Neural crest cell (in vitro differentiated cells): Measurements from ENCODE around the gene IER3. TPM values are rescaled to one million over a fixed set of nuclear protein-coding genes. Genes with fewer than 3 reads are reported as not detected.

Experiments
- DNase-seq: peaks from one replicate; pipeline ENCODE4 v3.0.0; 2021; ENCODE audit warnings: low read depth, mixed read lengths, low spot score
- H3K27ac Mint-ChIP-seq: one replicate; pipeline ENCODE4 v1.8.0; 2021; ENCODE audit warnings: mild to moderate bottlenecking, mixed read lengths; ENCODE audit not compliant: unreplicated experiment
- H3K27me3 Mint-ChIP-seq: 2 replicates; pipeline ENCODE4 v1.8.0; 2021; ENCODE audit warnings: low read depth, mild to moderate bottlenecking, mixed read lengths
- H3K36me3 Mint-ChIP-seq: 2 replicates; pipeline ENCODE4 v1.8.0; 2021; ENCODE audit warnings: low read depth, mild to moderate bottlenecking, mixed read lengths
- H3K4me1 Mint-ChIP-seq: 2 replicates; pipeline ENCODE4 v1.8.0; 2021; ENCODE audit warnings: mixed read lengths
- H3K4me3 Mint-ChIP-seq: one replicate; pipeline ENCODE4 v1.8.0; 2021; ENCODE audit warnings: mild to moderate bottlenecking, mixed read lengths
- H3K9me3 Mint-ChIP-seq: 2 replicates; pipeline ENCODE4 v1.8.0; 2021; ENCODE audit warnings: mixed read lengths
- total RNA-seq: library from RNA; stranded (reverse); gene quantifications from 2 replicates; pipeline ENCODE4 v1.2.1, GENCODE V29; 2021
- TF ChIP-seq, protein P1 (sequence below): fragments of 200-600 bp; sonication (generic); conservative IDR thresholded peaks from 2 replicates; pipeline ENCODE4 v1.5.0; 2021; ENCODE audit warnings: antibody characterized with exemption, mild to moderate bottlenecking

Gene IER3
- total RNA-seq, 1 donor from 2014 or later = 6.3 TPM

GRCh38 chr6:30774701-30775100 is 30.4 kb upstream of the IER3 start:
- Mint-ChIP-seq H3K27ac (no peak overlapping the region), H3K36me3 (no peaks in the 10 kb centered on the region), H3K4me3 (no peak overlapping the region), H3K9me3 (no peaks in the 10 kb centered on the region), H3K27me3 (no peaks in the 10 kb centered on the region), H3K4me1 (peaks cover 22% of the 10 kb centered on the region)
- TF ChIP-seq, protein P1, sequence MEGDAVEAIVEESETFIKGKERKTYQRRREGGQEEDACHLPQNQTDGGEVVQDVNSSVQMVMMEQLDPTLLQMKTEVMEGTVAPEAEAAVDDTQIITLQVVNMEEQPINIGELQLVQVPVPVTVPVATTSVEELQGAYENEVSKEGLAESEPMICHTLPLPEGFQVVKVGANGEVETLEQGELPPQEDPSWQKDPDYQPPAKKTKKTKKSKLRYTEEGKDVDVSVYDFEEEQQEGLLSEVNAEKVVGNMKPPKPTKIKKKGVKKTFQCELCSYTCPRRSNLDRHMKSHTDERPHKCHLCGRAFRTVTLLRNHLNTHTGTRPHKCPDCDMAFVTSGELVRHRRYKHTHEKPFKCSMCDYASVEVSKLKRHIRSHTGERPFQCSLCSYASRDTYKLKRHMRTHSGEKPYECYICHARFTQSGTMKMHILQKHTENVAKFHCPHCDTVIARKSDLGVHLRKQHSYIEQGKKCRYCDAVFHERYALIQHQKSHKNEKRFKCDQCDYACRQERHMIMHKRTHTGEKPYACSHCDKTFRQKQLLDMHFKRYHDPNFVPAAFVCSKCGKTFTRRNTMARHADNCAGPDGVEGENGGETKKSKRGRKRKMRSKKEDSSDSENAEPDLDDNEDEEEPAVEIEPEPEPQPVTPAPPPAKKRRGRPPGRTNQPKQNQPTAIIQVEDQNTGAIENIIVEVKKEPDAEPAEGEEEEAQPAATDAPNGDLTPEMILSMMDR = no peak
- DNase-seq = no peak

- no peaks in the 10 kb centered on the region for H3K27me3 Mint-ChIP-seq
These were observed 26.2 kb upstream of the IER3 start for GRCh38 chr6:30770592-30770991.

GRCh38 chr6:30769853-30770524 is 25.6 kb upstream of the IER3 start:
- no peak for DNase-seq
- TF ChIP-seq, protein P1 = no peak
- Mint-ChIP-seq H3K36me3 (no peaks in the 10 kb centered on the region), H3K27me3 (no peaks in the 10 kb centered on the region), H3K4me3 (no peak overlapping the region), H3K4me1 (peaks cover 45% of the 10 kb centered on the region), H3K9me3 (no peaks in the 10 kb centered on the region), H3K27ac (peak overlapping the region; percentile 85)

More at GRCh38 chr6:30770592-30770991, 26.2 kb upstream of the IER3 start:
- Mint-ChIP-seq H3K9me3 (no peaks in the 10 kb centered on the region), H3K4me1 (peaks cover 39% of the 10 kb centered on the region), H3K27ac (no peak overlapping the region), H3K4me3 (no peak overlapping the region), H3K36me3 (no peaks in the 10 kb centered on the region)
- no peak for DNase-seq
- TF ChIP-seq, protein P1 = no peak

DNA sequence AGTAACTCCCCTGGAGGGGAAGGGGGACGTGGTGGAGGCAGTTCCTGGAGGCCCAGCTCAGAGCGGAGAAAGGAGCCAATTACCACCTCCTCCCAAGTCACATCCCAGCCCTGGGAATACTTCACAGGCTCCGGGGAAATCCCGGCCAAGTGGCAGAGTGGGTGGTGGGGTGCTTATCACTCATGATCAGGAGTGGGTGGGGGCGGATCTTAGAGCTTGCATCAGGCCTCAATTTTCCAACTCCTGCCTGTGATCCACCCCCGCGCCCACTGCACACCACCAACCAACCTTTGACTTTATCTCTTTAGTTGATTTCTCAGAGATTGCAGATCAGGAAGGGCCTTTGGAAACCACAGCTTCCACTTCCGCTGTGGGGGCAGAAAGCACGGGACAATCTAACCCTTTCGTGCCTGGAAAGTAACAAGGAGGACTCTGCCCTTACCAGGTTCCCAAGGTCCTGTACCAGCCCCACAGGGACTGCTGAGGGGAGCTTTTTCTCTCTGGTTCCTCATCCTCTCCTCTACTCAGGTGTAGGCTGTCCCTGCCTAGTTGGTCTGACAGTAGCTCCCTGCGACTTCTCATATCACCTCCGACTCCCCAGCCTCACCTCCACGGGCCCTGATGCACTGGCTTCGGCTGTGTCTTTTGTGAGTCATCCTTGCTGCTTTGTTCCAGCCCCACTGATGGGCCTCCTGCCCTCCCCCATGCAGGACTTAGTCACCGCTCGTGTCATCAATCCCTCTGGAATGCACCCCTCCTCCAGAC is 24.9 kb upstream of the IER3 start:
- peak overlapping the region; percentile 85 for H3K27ac Mint-ChIP-seq
- no peaks in the 10 kb centered on the region for H3K9me3 Mint-ChIP-seq
- H3K27me3 Mint-ChIP-seq = no peaks in the 10 kb centered on the region
- H3K4me3 Mint-ChIP-seq = no peak overlapping the region
- DNase-seq = no peak
- H3K4me1 Mint-ChIP-seq = peaks cover 52% of the 10 kb centered on the region
- TF ChIP-seq, protein P1 = no peak
- H3K36me3 Mint-ChIP-seq = no peaks in the 10 kb centered on the region

DNA sequence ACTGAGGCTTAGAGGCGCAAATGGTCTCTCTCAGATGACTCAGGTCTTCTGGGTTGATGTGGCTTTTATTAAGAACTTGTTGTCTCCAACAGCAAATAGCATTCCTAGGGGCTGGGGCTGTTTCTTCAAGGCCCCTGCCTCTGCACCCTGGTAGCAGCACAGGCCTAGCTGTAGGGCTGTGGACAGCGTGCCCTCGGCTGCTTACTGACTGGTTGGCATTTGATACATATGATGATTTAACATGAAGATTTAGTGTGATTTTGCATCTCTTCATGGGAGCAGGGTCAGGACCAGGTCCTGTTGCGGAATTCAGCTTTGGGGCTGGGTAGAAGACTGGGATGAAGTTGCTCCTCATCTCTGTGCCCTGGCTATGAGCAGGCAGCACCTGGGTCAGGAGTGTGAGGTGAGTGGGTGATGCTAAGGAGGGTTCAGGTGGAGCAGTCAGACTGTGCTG is 24.3 kb upstream of the IER3 start:
- TF ChIP-seq, protein P1 = no peak
- Mint-ChIP-seq H3K36me3 (no peaks in the 10 kb centered on the region), H3K4me3 (no peak overlapping the region), H3K9me3 (no peaks in the 10 kb centered on the region), H3K27ac (no peak overlapping the region), H3K4me1 (peaks cover 53% of the 10 kb centered on the region), H3K27me3 (no peaks in the 10 kb centered on the region)
- no peak for DNase-seq
